ENCODE data around the gene HMGN2. TPM values are rescaled to one million over a fixed set of nuclear protein-coding genes. Genes with fewer than 3 reads are reported as not detected.

Gene HMGN2
- total and polyA plus RNA-seq, 4 donors: 51.8 to 218 (median 132) TPM

- no peak overlapping the region for H3K27ac ChIP-seq (ENCODE audit: low read depth in 1 of 2, low read length in 2 of 2)
- 94% methylated on average over 2 of the region's 2 CpGs for WGBS
- no peak for TF ChIP-seq FOXA2 (IDR thresholded peaks at IDR 0.05)
- no peak for TF ChIP-seq YY1 (IDR thresholded peaks at IDR 0.05)
- TF ChIP-seq FOXA1 (IDR thresholded peaks at IDR 0.05): no peak
- no peak for TF ChIP-seq SP1 (IDR thresholded peaks at IDR 0.05)
- no peak for TF ChIP-seq REST (IDR thresholded peaks at IDR 0.05)
- TF ChIP-seq HNF4A (conservative IDR thresholded peaks at IDR 0.05): no peak
- no peak for TF ChIP-seq NR2F2 (IDR thresholded peaks at IDR 0.05)
- TF ChIP-seq CTCF (IDR thresholded peaks at IDR 0.05; ENCODE audit: low read depth, low read length, missing input control): no peak
- no peak for TF ChIP-seq TAF1 (conservative IDR thresholded peaks at IDR 0.05)
- TF ChIP-seq GABPA (IDR thresholded peaks at IDR 0.05 in 1 of 2, conservative IDR thresholded peaks at IDR 0.05 in 1 of 2): no peak
- no peak for TF ChIP-seq ATF3 (IDR thresholded peaks at IDR 0.05)
- no peak for TF ChIP-seq RXRA (IDR thresholded peaks at IDR 0.05)
- TF ChIP-seq JUND (IDR thresholded peaks at IDR 0.05): no peak
- no peak for TF ChIP-seq ZBTB33 (IDR thresholded peaks at IDR 0.05)
- no peak for TF ChIP-seq RAD21 (IDR thresholded peaks at IDR 0.05)
- TF ChIP-seq HNF4G (IDR thresholded peaks at IDR 0.05): no peak
- TF ChIP-seq EGR1 (IDR thresholded peaks at IDR 0.05; ENCODE audit: low read depth in 2 of 2): no peak
- TF ChIP-seq MAX (IDR thresholded peaks at IDR 0.05): no peak
Observed at GRCh38 chr1:26482921-26483320, 10.7 kb downstream of the HMGN2 start.

More at GRCh38 chr1:26482921-26483320, 10.7 kb downstream of the HMGN2 start:
- no peaks in the 10 kb centered on the region for H3K9me3 ChIP-seq (ENCODE audit: control insufficient read depth in 4 of 4, low read length in 3 of 4)
- no peak overlapping the region for H3K9ac ChIP-seq (ENCODE audit: low read depth in 1 of 2, low read length in 2 of 2)
- no peaks in the 10 kb centered on the region for H3K4me1 ChIP-seq (ENCODE audit: control insufficient read depth in 4 of 4, insufficient read depth in 4 of 4, low read length in 3 of 4)
- no peak for DNase-seq (ENCODE audit: low spot score)
- no peaks in the 10 kb centered on the region for H3K27me3 ChIP-seq (ENCODE audit: control insufficient read depth in 4 of 4, insufficient read depth in 4 of 4, low read length in 3 of 4)
- peaks cover 0 to 3% (median 0%) of the 10 kb centered on the region in 4 donors for H3K36me3 ChIP-seq (ENCODE audit: control insufficient read depth in 4 of 4, insufficient read depth in 3 of 4, low read depth in 1 of 4, low read length in 3 of 4)
- no peak overlapping the region for H3K4me3 ChIP-seq (ENCODE audit: low read depth in 1 of 3, low read length in 3 of 3)

Measured in liver (tissue), 9 donors.